Thymus (tissue), 14 donors: ENCODE measurements around the gene CLEC2B. TPM values are rescaled to one million over a fixed set of nuclear protein-coding genes. Genes with fewer than 3 reads are reported as not detected.

Source experiments
- DNase-seq, 9 donors: peaks; one replicate each; pipeline ENCODE4 v3.0.0-alpha.2; 2013; ENCODE audit warnings: low spot score in 9 of 9, low read depth in 6 of 9, missing footprints in 1 of 9
- H3K27ac ChIP-seq, 2 donors: one replicate each; pipeline ENCODE4 v1.5.1; 2013; ENCODE audit warnings: control low read depth in 1 of 2, low read depth in 1 of 2, low read length in 1 of 2, mild to moderate bottlenecking in 1 of 2, moderate library complexity in 1 of 2
- H3K27me3 ChIP-seq, 2 donors: one replicate each; pipeline ENCODE4 v1.5.1; 2013; ENCODE audit warnings: low read length in 1 of 2; ENCODE audit not compliant: control insufficient read depth in 2 of 2, insufficient read depth in 1 of 2
- H3K36me3 ChIP-seq, 2 donors: one replicate each; pipeline ENCODE4 v1.5.1; 2013; ENCODE audit warnings: low read length in 1 of 2, mild to moderate bottlenecking in 1 of 2, moderate library complexity in 1 of 2; ENCODE audit not compliant: control insufficient read depth in 2 of 2, insufficient read depth in 2 of 2
- H3K4me1 ChIP-seq, 2 donors: one replicate each; pipeline ENCODE4 v1.5.1; 2013; ENCODE audit warnings: low read length in 2 of 2; ENCODE audit not compliant: control insufficient read depth in 2 of 2, insufficient read depth in 2 of 2
- H3K4me3 ChIP-seq, 2 donors: one replicate each; pipeline ENCODE4 v1.5.1; 2013; ENCODE audit warnings: low read length in 2 of 2, control low read depth in 1 of 2, mild to moderate bottlenecking in 1 of 2
- H3K9me3 ChIP-seq, 2 donors: one replicate each; pipeline ENCODE4 v1.5.1; 2013; ENCODE audit warnings: low read length in 1 of 2, mild to moderate bottlenecking in 1 of 2; ENCODE audit not compliant: control insufficient read depth in 2 of 2, insufficient read depth in 1 of 2
- WGBS: extraction: QIAGEN DNeasy Blood & Tissue Kit; methylation state at CpG from one replicate; pipeline ENCODE4 v1.1.7; 2013; 5-methylcytosine and 5-hydroxymethylcytosine counted together
- long read RNA-seq, 10 donors: transcript quantifications; one replicate each; lab custom pipeline, GENCODE V29; 2026
- polyA plus RNA-seq: library from polyadenylated mRNA; stranded (reverse); fragments of 200-250 nt; gene quantifications from one replicate; pipeline ENCODE4 v1.2.3, GENCODE V29; 2013
- total RNA-seq: library from RNA; stranded (reverse); fragments of 120-200 nt; gene quantifications from one replicate; pipeline ENCODE4 v1.2.4, GENCODE V29; 2013
- donor health status: healthy.

Gene CLEC2B
- 29.7 TPM for total RNA-seq
- polyA plus RNA-seq: 42.7 TPM
- long read RNA-seq, donor 1, partial matches to known transcripts: 0 of 1 reads
- long read RNA-seq, donor 1, other reads (novel, unspliced or antisense): 0 of 1 reads
- long read RNA-seq, donor 2: 0 reads
- long read RNA-seq, donor 3, transcript CLEC2B-201 (5 exons, 1,700 nt): major isoform, 21 of 23 reads
- long read RNA-seq, donor 3, partial matches to known transcripts: 0 of 23 reads
- long read RNA-seq, donor 3, other reads (novel, unspliced or antisense): 0 of 23 reads
- long read RNA-seq, donor 4, transcript CLEC2B-201 (5 exons, 1,700 nt): major isoform, 7 of 8 reads
- long read RNA-seq, donor 4, partial matches to known transcripts: 0 of 8 reads
- long read RNA-seq, donor 4, other reads (novel, unspliced or antisense): 0 of 8 reads
- long read RNA-seq, donor 5, transcript CLEC2B-201 (5 exons, 1,700 nt): major isoform, 25 of 30 reads
- long read RNA-seq, donor 5, partial matches to known transcripts: 0 of 30 reads
- long read RNA-seq, donor 5, other reads (novel, unspliced or antisense): 0 of 30 reads
- long read RNA-seq, donor 6, transcript CLEC2B-201 (5 exons, 1,700 nt): major isoform, 6 of 7 reads
- long read RNA-seq, donor 6, partial matches to known transcripts: 0 of 7 reads
- long read RNA-seq, donor 6, other reads (novel, unspliced or antisense): 0 of 7 reads
- long read RNA-seq, donor 7, transcript CLEC2B-201 (5 exons, 1,700 nt): major isoform, 27 of 30 reads
- long read RNA-seq, donor 7, partial matches to known transcripts: 0 of 30 reads
- long read RNA-seq, donor 7, other reads (novel, unspliced or antisense): 0 of 30 reads
- long read RNA-seq, donor 8, partial matches to known transcripts: 0 of 3 reads
- long read RNA-seq, donor 8, other reads (novel, unspliced or antisense): 0 of 3 reads
- long read RNA-seq, donor 9, transcript CLEC2B-201 (5 exons, 1,700 nt): major isoform, 15 of 19 reads
- long read RNA-seq, donor 9, partial matches to known transcripts: 0 of 19 reads
- long read RNA-seq, donor 9, other reads (novel, unspliced or antisense): 0 of 19 reads
- long read RNA-seq, donor 10, transcript CLEC2B-201 (5 exons, 1,700 nt): major isoform, 7 of 9 reads
- long read RNA-seq, donor 10, partial matches to known transcripts: 0 of 9 reads
- long read RNA-seq, donor 10, other reads (novel, unspliced or antisense): 0 of 9 reads

- Histone ChIP-seq H3K4me1 (peaks cover 2 to 5% of the 10 kb centered on the region in 2 donors), H3K27ac (peak within 1 kb of the TSS; percentile 90 to 92), H3K36me3 (no peaks in the 10 kb centered on the region), H3K9me3 (no peaks in the 10 kb centered on the region), H3K4me3 (peak within 1 kb of the TSS; percentile 55 to 82), H3K27me3 (no peaks in the 10 kb centered on the region)
- DNase-seq: peak; percentile 47 to 91 (median 73)
- WGBS: under 1% methylated on average over 11 of the region's 11 CpGs
Observed at GRCh38 chr12:9869307-9870161, at the start of gene CLEC2B. TSS of gene CLEC2B (minus strand) at chr12:9869354.

GRCh38 chr12:9911708-9912107 lies 42.6 kb upstream of the CLEC2B start:
- Histone ChIP-seq H3K4me1 (no peaks in the 10 kb centered on the region), H3K9me3 (peaks cover 3 to 16% of the 10 kb centered on the region in 2 donors), H3K27me3 (no peaks in the 10 kb centered on the region), H3K4me3 (no peak overlapping the region), H3K27ac (no peak overlapping the region), H3K36me3 (no peaks in the 10 kb centered on the region)
- no peak for DNase-seq

- Histone ChIP-seq H3K27me3 (no peaks in the 10 kb centered on the region), H3K36me3 (no peaks in the 10 kb centered on the region), H3K27ac (no peak overlapping the region), H3K9me3 (peaks cover 3 to 16% of the 10 kb centered on the region in 2 donors), H3K4me3 (no peak overlapping the region), H3K4me1 (no peaks in the 10 kb centered on the region)
- WGBS: 98% methylated on average over 7 of the region's 7 CpGs
- no peak for DNase-seq
Observed at GRCh38 chr12:9910716-9911421, 41.7 kb upstream of the CLEC2B start.

- Histone ChIP-seq H3K4me3 (no peak overlapping the region), H3K9me3 (peaks cover 3 to 16% of the 10 kb centered on the region in 2 donors), H3K27me3 (no peaks in the 10 kb centered on the region), H3K27ac (no peak overlapping the region), H3K4me1 (no peaks in the 10 kb centered on the region), H3K36me3 (no peaks in the 10 kb centered on the region)
- no peak for DNase-seq
Observed at GRCh38 chr12:9909724-9910123, 40.6 kb upstream of the CLEC2B start.

DNA sequence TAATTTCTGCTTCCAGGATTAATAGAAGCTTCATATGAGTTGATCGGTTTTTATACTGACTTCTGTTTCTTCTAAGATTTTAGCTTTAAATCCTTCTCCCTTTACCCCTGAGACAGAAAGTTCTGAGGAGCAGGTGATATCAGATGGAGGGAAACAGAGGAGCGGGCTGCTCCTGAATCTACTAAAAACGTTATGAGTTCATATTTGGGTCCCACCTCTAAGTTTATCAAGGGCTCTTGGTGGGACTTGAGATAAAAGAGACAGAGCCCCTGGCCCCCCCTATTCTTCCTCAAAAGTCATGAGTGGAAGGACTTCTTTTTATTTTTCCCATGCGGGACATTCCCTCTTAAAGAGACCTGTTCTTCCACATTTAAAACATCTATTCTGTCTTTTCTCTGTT lies 39.2 kb upstream of the CLEC2B start:
- Histone ChIP-seq H3K4me3 (no peak overlapping the region), H3K27ac (no peak overlapping the region), H3K27me3 (no peaks in the 10 kb centered on the region), H3K4me1 (no peaks in the 10 kb centered on the region), H3K9me3 (peaks cover 3 to 16% of the 10 kb centered on the region in 2 donors), H3K36me3 (no peaks in the 10 kb centered on the region)
- WGBS: 95% methylated on average over 4 of the region's 4 CpGs
- DNase-seq: no peak

- H3K4me1 ChIP-seq: no peaks in the 10 kb centered on the region
- peaks cover 3 to 18% of the 10 kb centered on the region in 2 donors for H3K9me3 ChIP-seq
- no peaks in the 10 kb centered on the region for H3K27me3 ChIP-seq
- H3K36me3 ChIP-seq: no peaks in the 10 kb centered on the region
- WGBS: 99% methylated on average over 7 of the region's 7 CpGs
- H3K27ac ChIP-seq: no peak overlapping the region
- no peak for DNase-seq
- no peak overlapping the region for H3K4me3 ChIP-seq
Observed at GRCh38 chr12:9907769-9908168, 38.6 kb upstream of the CLEC2B start.

GRCh38 chr12:9906873-9907272 lies 37.7 kb upstream of the CLEC2B start:
- Histone ChIP-seq H3K4me3 (no peak overlapping the region), H3K9me3 (peaks cover 3 to 23% of the 10 kb centered on the region in 2 donors), H3K36me3 (no peaks in the 10 kb centered on the region), H3K4me1 (no peaks in the 10 kb centered on the region), H3K27ac (peak overlapping the region in 1 of 2 donors; percentile 56), H3K27me3 (no peaks in the 10 kb centered on the region)
- peak in 5 of 9 donors; percentile 11 to 70 (median 19) for DNase-seq
- WGBS: 25% methylated on average over 2 of the region's 2 CpGs
